Left renal pelvis (tissue), 4 donors: ENCODE data around the gene CCDC71L. TPM values are rescaled to one million over a fixed set of nuclear protein-coding genes. Genes with fewer than 3 reads are reported as not detected.

Experiments used
- DNase-seq, 4 donors: peaks; one replicate each; pipeline ENCODE4 v3.0.0-alpha.2; 2013; ENCODE audit warnings: low read depth in 4 of 4, low spot score in 3 of 4
- polyA plus RNA-seq, 4 donors: library from polyadenylated mRNA; unstranded; fragments of 120-200 nt; gene quantifications; one replicate each; pipeline ENCODE4 v1.2.1, GENCODE V29; 2013; ENCODE audit not compliant: insufficient read length in 4 of 4

CCDC71L gene
- polyA plus RNA-seq, 4 donors = 7.7 to 10.2 (median 8.9) TPM

- DNase-seq = no peak
Observed at GRCh38 chr7:106610996-106611886, 49.7 kb downstream of the CCDC71L start.

GRCh38 chr7:106609416-106609815 is 51.5 kb downstream of the CCDC71L start:
- DNase-seq = no peak

DNA sequence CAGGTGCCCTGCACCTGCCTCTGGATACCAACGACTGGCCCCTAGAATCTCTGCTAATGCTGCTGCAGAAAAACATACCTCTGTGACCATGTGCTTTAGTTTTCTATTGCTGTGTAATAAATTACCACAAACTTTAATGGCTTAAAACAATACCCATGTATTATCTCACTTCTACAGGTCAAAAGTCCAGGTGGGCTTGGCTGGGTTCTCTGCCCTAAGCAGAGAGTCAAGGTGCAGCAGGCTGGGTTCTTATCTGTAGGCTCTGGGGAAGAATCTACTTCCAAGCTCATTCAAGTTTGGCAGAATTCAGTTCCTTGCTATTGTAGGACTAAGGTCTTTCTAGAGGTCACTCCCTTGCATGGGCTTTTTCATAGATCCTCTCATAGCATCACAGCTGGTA is 52.3 kb downstream of the CCDC71L start:
- no peak for DNase-seq

Other genes with a start within 250 kb of the CCDC71L start
- 1 to 10 TPM; 2.4 to 3.1 (median 2.7) TPM for gene PIK3CG, start 204.1 kb upstream of the CCDC71L start, polyA plus RNA-seq